MM.1S (cell line): ENCODE data around the gene RNLS.

Source experiments
- DNase-seq: peaks from one replicate; pipeline ENCODE4 v3.0.0-alpha.2; 2015
- H2AFZ ChIP-seq: fragments of 300-600 bp; sonication (generic); 2 replicates; pipeline ENCODE4 v1.6.0; 2016; ENCODE audit warnings: antibody characterized with exemption, low read length
- H3F3A ChIP-seq: fragments of 300-600 bp; sonication (generic); 2 replicates; pipeline ENCODE4 v1.6.1; 2016; ENCODE audit warnings: mild to moderate bottlenecking, antibody characterized with exemption, low read length, moderate library complexity, mixed read lengths; ENCODE audit not compliant: insufficient read depth
- H3K27ac ChIP-seq: fragments of 300-600 bp; sonication (generic); 2 replicates; pipeline ENCODE4 v1.5.1; 2016; ENCODE audit warnings: mild to moderate bottlenecking, low read length
- H3K27me3 ChIP-seq: fragments of 300-600 bp; sonication (generic); replicated peaks from 2 replicates; pipeline ENCODE4 v1.6.0; 2016; ENCODE audit warnings: low read length; ENCODE audit not compliant: insufficient read depth
- H3K36me3 ChIP-seq: fragments of 300-600 bp; sonication (generic); replicated peaks from 2 replicates; pipeline ENCODE4 v1.6.1; 2016; ENCODE audit warnings: mild to moderate bottlenecking, low read length, mixed read lengths; ENCODE audit not compliant: insufficient read depth
- H3K4me1 ChIP-seq: fragments of 300-600 bp; sonication (generic); 2 replicates; pipeline ENCODE4 v1.6.1; 2016; ENCODE audit warnings: low read length, mixed read lengths
- H3K4me2 ChIP-seq: fragments of 300-600 bp; sonication (generic); 2 replicates; pipeline ENCODE4 v1.6.0; 2016; ENCODE audit warnings: low read depth, low read length
- H3K4me3 ChIP-seq: fragments of 300-600 bp; sonication (generic); 2 replicates; pipeline ENCODE4 v1.5.1; 2016; ENCODE audit warnings: low read length, mixed read lengths
- H3K79me2 ChIP-seq: fragments of 300-600 bp; sonication (generic); 2 replicates; pipeline ENCODE4 v1.6.1; 2016; ENCODE audit warnings: mixed run types, low read length, mixed read lengths
- H3K9ac ChIP-seq: fragments of 300-600 bp; sonication (generic); 2 replicates; pipeline ENCODE4 v1.6.1; 2016; ENCODE audit warnings: low read length, mixed read lengths
- H3K9me2 ChIP-seq: fragments of 300-600 bp; sonication (generic); replicated peaks from 2 replicates; pipeline ENCODE4 v1.6.1; 2016; ENCODE audit warnings: mild to moderate bottlenecking, low read length, mixed read lengths; ENCODE audit not compliant: insufficient read depth
- H3K9me3 ChIP-seq: fragments of 300-600 bp; sonication (generic); replicated peaks from 2 replicates; pipeline ENCODE4 v1.6.1; 2016; ENCODE audit warnings: mild to moderate bottlenecking, low read length, mixed read lengths; ENCODE audit not compliant: insufficient read depth
- H4K20me1 ChIP-seq: fragments of 300-600 bp; sonication (generic); 2 replicates; pipeline ENCODE4 v1.6.1; 2016; ENCODE audit warnings: mild to moderate bottlenecking, low read length, moderate library complexity, mixed read lengths; ENCODE audit not compliant: insufficient read depth
- EZH2 ChIP-seq: fragments of 300-600 bp; sonication (generic); optimal IDR thresholded peaks from 2 replicates; pipeline ENCODE3; 2017; ENCODE audit warnings: low read depth, mild to moderate bottlenecking, antibody characterized with exemption, low read length, mixed read lengths
- EZH2phosphoT487 ChIP-seq: fragments of 300-600 bp; sonication (generic); IDR thresholded peaks from 2 replicates; pipeline ENCODE4 v1.6.1; 2018; ENCODE audit warnings: antibody characterized with exemption, low read length
- TF ChIP-seq, protein P1 (sequence below): fragments of 300-600 bp; sonication (generic); IDR thresholded peaks from 2 replicates; pipeline ENCODE4 v1.5.1; 2016; ENCODE audit warnings: antibody characterized with exemption, low read length, mixed read lengths

Gene RNLS

DNA sequence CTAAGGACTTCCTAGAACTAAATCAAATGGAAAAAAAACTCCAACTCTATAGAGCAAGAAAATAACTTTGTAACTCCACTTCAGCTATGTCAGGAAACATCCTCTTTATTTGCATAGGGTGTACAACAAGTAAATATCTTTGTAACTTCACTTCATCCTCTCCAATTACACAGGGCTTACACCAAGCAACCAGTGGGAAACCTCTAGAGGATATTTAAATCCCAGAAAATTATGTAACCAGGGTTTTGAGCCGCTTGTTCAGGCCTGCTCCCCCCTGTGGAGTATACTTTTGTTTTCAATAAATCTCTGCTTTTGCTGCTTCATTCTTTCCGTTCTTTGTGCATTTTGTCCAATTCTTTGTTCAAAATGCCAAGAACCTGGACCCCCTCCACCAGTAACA is 25.7 kb upstream of the RNLS start:
- no peak overlapping the region for H3K4me3 ChIP-seq
- H3K9ac ChIP-seq, result no peak overlapping the region
- H2AFZ ChIP-seq, result no peak overlapping the region
- no peaks in the 10 kb centered on the region for H3K79me2 ChIP-seq
- no peaks in the 10 kb centered on the region for H3K9me2 ChIP-seq
- no peaks in the 10 kb centered on the region for H3F3A ChIP-seq
- no peaks in the 10 kb centered on the region for H3K27me3 ChIP-seq
- no peaks in the 10 kb centered on the region for H4K20me1 ChIP-seq
- DNase-seq, result no peak
- no peak overlapping the region for H3K4me2 ChIP-seq
- no peaks in the 10 kb centered on the region for H3K9me3 ChIP-seq
- H3K27ac ChIP-seq, result no peak overlapping the region
- H3K36me3 ChIP-seq, result no peaks in the 10 kb centered on the region
- H3K4me1 ChIP-seq, result no peaks in the 10 kb centered on the region
- TF ChIP-seq EZH2phosphoT487 (no peak), EZH2 (no peak)
- TF ChIP-seq, protein P1, sequence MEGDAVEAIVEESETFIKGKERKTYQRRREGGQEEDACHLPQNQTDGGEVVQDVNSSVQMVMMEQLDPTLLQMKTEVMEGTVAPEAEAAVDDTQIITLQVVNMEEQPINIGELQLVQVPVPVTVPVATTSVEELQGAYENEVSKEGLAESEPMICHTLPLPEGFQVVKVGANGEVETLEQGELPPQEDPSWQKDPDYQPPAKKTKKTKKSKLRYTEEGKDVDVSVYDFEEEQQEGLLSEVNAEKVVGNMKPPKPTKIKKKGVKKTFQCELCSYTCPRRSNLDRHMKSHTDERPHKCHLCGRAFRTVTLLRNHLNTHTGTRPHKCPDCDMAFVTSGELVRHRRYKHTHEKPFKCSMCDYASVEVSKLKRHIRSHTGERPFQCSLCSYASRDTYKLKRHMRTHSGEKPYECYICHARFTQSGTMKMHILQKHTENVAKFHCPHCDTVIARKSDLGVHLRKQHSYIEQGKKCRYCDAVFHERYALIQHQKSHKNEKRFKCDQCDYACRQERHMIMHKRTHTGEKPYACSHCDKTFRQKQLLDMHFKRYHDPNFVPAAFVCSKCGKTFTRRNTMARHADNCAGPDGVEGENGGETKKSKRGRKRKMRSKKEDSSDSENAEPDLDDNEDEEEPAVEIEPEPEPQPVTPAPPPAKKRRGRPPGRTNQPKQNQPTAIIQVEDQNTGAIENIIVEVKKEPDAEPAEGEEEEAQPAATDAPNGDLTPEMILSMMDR, result no peak

DNA sequence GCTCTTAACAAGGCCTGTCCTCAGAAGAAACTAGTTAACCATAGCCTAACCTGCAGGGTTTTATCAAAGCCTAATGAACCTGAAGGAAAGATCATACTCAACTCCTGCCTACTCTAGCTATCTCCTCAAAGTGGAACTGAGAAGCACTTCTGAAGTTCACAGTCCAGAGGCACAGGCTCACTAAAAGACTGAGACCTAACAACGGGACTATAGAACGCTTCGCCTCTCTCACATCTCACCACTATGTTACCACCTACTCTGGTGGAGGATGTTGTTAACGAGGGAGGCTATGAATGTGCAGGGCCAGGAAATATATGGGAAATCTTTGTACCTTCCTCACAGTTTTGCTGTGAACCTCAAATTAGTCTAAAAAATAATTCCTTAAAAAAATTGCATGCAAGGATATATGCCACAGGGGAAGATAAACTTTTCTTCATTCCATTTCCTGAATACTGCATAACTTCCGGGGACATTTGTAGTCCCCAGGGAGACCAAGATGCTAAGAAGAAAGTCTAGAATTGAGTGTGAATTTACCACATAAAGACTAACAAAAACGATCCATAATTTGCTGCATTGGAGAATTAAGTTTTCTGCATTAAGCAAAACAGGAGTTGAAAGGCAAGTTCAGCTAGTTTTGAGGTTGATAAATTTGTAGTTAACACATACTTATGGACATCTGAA is 25.1 kb upstream of the RNLS start:
- Histone ChIP-seq H2AFZ (no peak overlapping the region), H3K4me2 (no peak overlapping the region), H3F3A (no peaks in the 10 kb centered on the region), H3K79me2 (no peaks in the 10 kb centered on the region), H3K9me3 (no peaks in the 10 kb centered on the region), H3K4me3 (no peak overlapping the region), H4K20me1 (no peaks in the 10 kb centered on the region), H3K9me2 (no peaks in the 10 kb centered on the region), H3K9ac (no peak overlapping the region), H3K4me1 (no peaks in the 10 kb centered on the region), H3K27me3 (no peaks in the 10 kb centered on the region), H3K36me3 (no peaks in the 10 kb centered on the region), H3K27ac (no peak overlapping the region)
- TF ChIP-seq, protein P1, result no peak
- TF ChIP-seq EZH2phosphoT487 (no peak), EZH2 (no peak)
- DNase-seq, result no peak

DNA sequence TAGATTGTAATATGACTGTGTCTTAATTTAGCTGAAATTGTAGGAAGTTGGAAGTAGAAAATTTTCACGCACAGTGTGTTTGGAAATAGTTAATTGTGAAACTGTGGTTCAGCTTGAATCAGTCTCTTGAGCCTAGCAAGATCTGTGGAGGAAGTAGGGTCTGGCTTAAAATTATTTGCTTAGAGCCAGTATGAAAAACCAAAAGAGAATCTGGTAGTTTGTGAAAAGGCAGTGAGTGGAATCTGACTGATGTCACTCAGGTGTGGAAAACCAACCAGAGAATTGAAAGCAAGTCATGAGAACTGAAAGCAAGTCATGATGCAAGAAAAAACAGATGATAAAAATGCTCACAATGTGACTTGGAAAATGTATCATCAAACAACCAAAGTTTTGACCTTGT is 14.9 kb upstream of the RNLS start:
- Histone ChIP-seq H3K9me3 (no peaks in the 10 kb centered on the region), H2AFZ (peak overlapping the region; percentile 52), H3K27me3 (no peaks in the 10 kb centered on the region), H4K20me1 (no peaks in the 10 kb centered on the region), H3K9ac (peak overlapping the region; percentile 15; the same call in 1 of the 2 replicates), H3K4me1 (peaks cover 11% of the 10 kb centered on the region), H3K36me3 (no peaks in the 10 kb centered on the region), H3K4me2 (peak overlapping the region; percentile 55), H3K27ac (peak overlapping the region; percentile 57; the same call in 1 of the 2 replicates), H3F3A (0 out of 2 replicates have a peak, but pooled peaks cover 9% of the 10 kb centered on the region), H3K79me2 (no peaks in the 10 kb centered on the region), H3K9me2 (no peaks in the 10 kb centered on the region), H3K4me3 (peak overlapping the region; percentile 16; the same call in 1 of the 2 replicates)
- TF ChIP-seq, protein P1, result no peak
- no peak for TF ChIP-seq EZH2phosphoT487
- TF ChIP-seq EZH2, result no peak
- DNase-seq, result peak; percentile 66
